HEK293T (cell line): ENCODE data around the gene HSPA1A.
"Not testable (repeated sequence)": the region's sequence is repeated elsewhere in the genome, so short reads cannot be mapped to it uniquely, and the experiment has no call there.

Experiments used
- CTCF ChIA-PET: fragments of 350-600 bp; formaldehyde crosslinking; extraction: SDS; loops from one replicate; lab custom pipeline; 2021; ENCODE audit warnings: antibody characterized with exemption, inconsistent platforms; lab: Yijun Ruan, JAX
- POLR2A ChIA-PET: fragments of 350-600 bp; formaldehyde crosslinking; extraction: SDS; loops from one replicate; lab custom pipeline; 2020; ENCODE audit warnings: antibody characterized with exemption, inconsistent platforms; lab: Yijun Ruan, JAX
- DNase-seq: peaks from one replicate; pipeline ENCODE4 v3.0.0; 2012; ENCODE audit warnings: mixed read lengths; ENCODE audit errors: extremely low spot score
- ARNT ChIP-seq: fragments of 450-650 bp; IDR thresholded peaks from 2 replicates; pipeline ENCODE4 v1.6.1; 2017; ENCODE audit warnings: mild to moderate bottlenecking
- BHLHE40 ChIP-seq: fragments of 450-650 bp; IDR thresholded peaks from 2 replicates; pipeline ENCODE4 v1.6.1; 2016; ENCODE audit warnings: mild to moderate bottlenecking, moderate library complexity, borderline replicate concordance
- CTBP1 ChIP-seq: fragments of 450-650 bp; IDR thresholded peaks from 2 replicates; pipeline ENCODE4 v1.6.1; 2016; ENCODE audit warnings: borderline replicate concordance
- ELF4 ChIP-seq: fragments of 450-650 bp; IDR thresholded peaks from 2 replicates; pipeline ENCODE4 v1.6.1; 2017; ENCODE audit warnings: antibody characterized with exemption
- FOXA1 ChIP-seq: fragments of 450-650 bp; IDR thresholded peaks from 2 replicates; pipeline ENCODE4 v1.6.1; 2016; ENCODE audit warnings: mild to moderate bottlenecking
- FOXM1 ChIP-seq: fragments of 450-650 bp; IDR thresholded peaks from 2 replicates; pipeline ENCODE4 v1.6.1; 2017; ENCODE audit warnings: mild to moderate bottlenecking, borderline replicate concordance
- HDGF ChIP-seq: fragments of 450-650 bp; IDR thresholded peaks from 2 replicates; pipeline ENCODE4 v1.6.1; 2017; ENCODE audit warnings: antibody characterized with exemption, borderline replicate concordance
- L3MBTL2 ChIP-seq: fragments of 450-650 bp; conservative IDR thresholded peaks from 2 replicates; pipeline ENCODE4 v1.6.1; 2016; ENCODE audit warnings: mild to moderate bottlenecking
- LEF1 ChIP-seq: fragments of 450-650 bp; IDR thresholded peaks from 2 replicates; pipeline ENCODE4 v1.6.1; 2017; ENCODE audit warnings: mild to moderate bottlenecking, borderline replicate concordance
- NFRKB ChIP-seq: fragments of 450-650 bp; IDR thresholded peaks from 2 replicates; pipeline ENCODE4 v1.6.1; 2016; ENCODE audit warnings: mild to moderate bottlenecking, moderate library complexity
- SP1 ChIP-seq: fragments of 450-650 bp; IDR thresholded peaks from 2 replicates; pipeline ENCODE4 v1.6.1; 2017
- SUZ12 ChIP-seq: fragments of 450-650 bp; IDR thresholded peaks from 2 replicates; pipeline ENCODE4 v1.6.1; 2016; ENCODE audit warnings: mild to moderate bottlenecking
- TARDBP ChIP-seq: fragments of 450-650 bp; IDR thresholded peaks from 2 replicates; pipeline ENCODE4 v1.6.1; 2016
- TF ChIP-seq, protein P1 (sequence below): fragments of 450-650 bp; IDR thresholded peaks from 2 replicates; pipeline ENCODE4 v1.6.1; 2016

The HSPA1A gene

DNA sequence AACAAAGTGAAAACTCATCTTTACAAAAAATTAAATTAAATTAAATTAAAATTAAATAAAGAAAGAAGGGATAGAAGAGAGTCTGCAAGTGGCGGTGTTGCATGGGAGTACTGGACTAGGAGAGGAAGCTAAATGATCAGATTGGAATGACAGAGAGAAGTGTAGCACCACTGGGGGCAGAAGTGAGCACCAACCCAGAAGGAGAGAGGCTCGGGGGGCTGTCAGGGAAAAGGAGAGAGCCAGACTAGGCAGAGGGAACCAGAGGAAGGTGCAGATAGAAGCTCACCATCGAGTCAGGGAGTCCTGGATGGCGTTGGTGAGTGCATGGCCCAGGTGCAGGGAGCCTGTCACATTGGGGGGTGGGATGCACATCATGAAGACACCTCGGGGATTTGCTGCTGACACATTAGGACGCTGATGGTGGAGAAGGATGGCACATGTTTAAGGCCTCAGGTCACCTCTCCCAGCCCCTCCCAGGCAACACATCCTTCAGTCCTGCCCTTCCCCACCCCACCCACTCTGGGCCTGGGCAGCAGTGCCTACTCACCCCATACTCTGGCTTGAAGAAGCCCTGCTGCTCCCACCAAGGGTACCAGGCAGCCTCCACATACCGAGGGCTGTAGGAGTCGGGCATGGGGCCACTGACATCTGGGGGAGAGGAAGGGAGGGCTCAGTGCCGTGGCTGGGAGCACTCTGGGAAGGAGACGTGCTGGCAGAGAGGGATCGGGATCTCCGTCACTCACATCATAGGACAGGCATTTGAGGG, 23.8 kb upstream of the HSPA1A start:
- CTCF ChIA-PET: interaction anchor here (0.5 to 1.9 kb wide), 15 partner anchors 11 to 420 kb away, joined by 3 to 15 read pairs (median 4); partner anchors contain the start of genes HSPA1A, HSPA1L, LSM2 and MSH5
- DNase-seq: peak; percentile 81
- POLR2A ChIA-PET: interaction anchor here (0.6 to 2.2 kb wide), 10 partner anchors 10 to 249 kb away, joined by 3 to 15 read pairs (median 4); partner anchors contain the start of genes ABHD16A, CLIC1, DDX39B and HSPA1A

DNA sequence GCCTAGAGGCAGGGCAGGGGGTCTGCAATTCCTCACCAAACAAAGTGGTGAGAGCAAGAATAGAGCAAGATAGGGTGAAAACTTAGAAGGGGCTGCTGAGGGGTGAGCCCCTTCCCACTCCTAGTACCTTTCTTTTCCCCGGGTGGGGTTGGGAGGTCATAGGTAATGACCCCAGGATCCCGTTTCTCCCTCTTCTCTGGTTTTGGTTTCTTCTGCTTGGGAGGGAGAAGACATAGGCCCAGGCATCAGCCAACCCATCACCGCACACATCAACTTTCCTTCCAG, 23.3 kb upstream of the HSPA1A start:
- TF ChIP-seq TARDBP: no peak
- POLR2A ChIA-PET: interaction anchor here (0.6 to 2.2 kb wide), 7 partner anchors 14 to 89 kb away, joined by 3 to 15 read pairs (median 5); partner anchors contain the start of genes ABHD16A, CLIC1, HSPA1A and HSPA1B
- no peak for DNase-seq
- CTCF ChIA-PET: interaction anchor here (0.6 to 1.9 kb wide), 7 partner anchors 11 to 420 kb away, joined by 3 to 15 read pairs (median 5); partner anchors contain the start of genes HSPA1A, HSPA1L, LSM2 and VWA7

More for the DNA sequence above, 23.8 kb upstream of the HSPA1A start:
- TF ChIP-seq, protein P1, sequence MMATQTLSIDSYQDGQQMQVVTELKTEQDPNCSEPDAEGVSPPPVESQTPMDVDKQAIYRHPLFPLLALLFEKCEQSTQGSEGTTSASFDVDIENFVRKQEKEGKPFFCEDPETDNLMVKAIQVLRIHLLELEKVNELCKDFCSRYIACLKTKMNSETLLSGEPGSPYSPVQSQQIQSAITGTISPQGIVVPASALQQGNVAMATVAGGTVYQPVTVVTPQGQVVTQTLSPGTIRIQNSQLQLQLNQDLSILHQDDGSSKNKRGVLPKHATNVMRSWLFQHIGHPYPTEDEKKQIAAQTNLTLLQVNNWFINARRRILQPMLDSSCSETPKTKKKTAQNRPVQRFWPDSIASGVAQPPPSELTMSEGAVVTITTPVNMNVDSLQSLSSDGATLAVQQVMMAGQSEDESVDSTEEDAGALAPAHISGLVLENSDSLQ: peak; percentile 60; the same call in 1 of the 2 replicates
- TF ChIP-seq CTBP1 (no peak), HDGF (0 out of 2 replicates have a peak, but pooled peaks have one; percentile 44), FOXA1 (no peak), TARDBP (no peak)

DNA sequence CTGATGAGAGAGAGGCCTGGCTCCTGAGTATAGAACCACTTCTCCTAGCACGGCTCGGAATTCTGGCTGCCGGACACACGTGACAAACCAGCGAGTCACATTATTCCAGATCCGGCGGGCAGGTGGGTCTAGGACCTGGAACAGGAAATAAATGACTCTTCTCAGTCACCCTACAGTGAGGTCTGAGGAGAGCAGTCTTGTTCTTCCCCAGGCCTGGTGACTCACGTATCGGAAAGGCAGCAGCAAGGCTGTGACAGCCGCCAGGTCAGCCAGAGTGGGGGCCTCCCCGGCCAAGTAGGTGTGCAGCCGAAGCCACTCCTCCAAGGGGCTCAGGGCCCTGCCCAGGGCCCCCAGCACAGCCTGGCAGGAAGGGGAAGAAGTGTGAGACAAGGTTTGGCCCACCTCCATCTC, 22.6 kb upstream of the HSPA1A start:
- TF ChIP-seq ELF4 (no peak), SUZ12 (no peak), FOXA1 (no peak), NFRKB (no peak), BHLHE40 (no peak), CTBP1 (no peak), TARDBP (no peak), LEF1 (no peak), FOXM1 (no peak), ARNT (no peak), SP1 (no peak)
- CTCF ChIA-PET: no interaction called here
- POLR2A ChIA-PET: interaction anchor here (0.6 to 2.2 kb wide), 3 partner anchors 14 to 57 kb away, joined by 3 to 15 read pairs (median 5); partner anchors contain the start of genes CLIC1 and LSM2
- no peak for DNase-seq

DNA sequence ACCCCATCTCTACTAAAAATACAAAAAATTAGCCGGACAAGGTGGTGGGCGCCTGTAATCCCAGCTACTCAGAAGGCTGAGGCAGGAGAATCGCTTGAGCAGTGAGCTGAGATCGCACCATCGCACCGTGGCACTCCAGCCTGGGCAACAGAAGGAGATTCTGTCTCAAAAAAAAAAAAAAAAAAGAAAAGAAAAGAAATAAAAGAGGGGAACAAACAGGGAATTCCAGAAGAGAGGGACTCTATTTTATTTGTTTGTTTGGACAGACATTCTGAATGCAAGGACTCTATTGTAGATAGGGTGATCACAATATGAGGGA, 21.5 kb upstream of the HSPA1A start:
- POLR2A ChIA-PET, DNase-seq: not testable (repeated sequence)
- CTCF ChIA-PET: interaction anchor here (1.7 kb wide), 1 partner anchor 13 kb away, joined by 5 read pairs; the partner anchor contains the start of gene LSM2

DNA sequence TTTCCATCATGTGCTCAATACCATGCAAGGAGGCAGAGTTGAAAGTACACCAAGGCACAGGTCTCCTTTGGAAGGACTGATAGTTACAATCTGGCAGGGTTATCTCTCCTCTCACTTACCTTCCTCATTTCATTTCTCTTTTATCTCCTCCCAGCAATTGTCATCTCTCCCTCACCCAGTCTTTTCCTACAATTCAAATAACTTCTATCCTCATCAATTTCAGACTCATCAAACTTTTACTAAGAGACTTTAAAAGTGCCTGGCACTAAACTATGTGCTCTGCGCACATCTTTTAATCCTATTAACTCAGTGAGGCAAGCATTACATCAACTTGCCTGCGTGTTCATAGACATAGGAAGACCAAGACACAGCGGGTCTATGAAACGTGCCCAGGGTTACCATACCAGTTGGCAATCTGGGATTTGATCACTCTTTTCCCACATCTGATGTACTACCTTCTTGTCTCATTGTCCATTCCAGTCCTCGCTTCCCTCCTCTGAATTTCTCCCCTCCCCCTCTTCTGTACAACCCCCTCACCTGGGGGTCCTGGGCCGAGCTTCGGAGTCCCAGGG, 21.0 kb upstream of the HSPA1A start:
- POLR2A ChIA-PET: interaction anchor here (0.7 to 5.6 kb wide), 14 partner anchors 9 to 134 kb away, joined by 3 to 77 read pairs (median 8); partner anchors contain the start of genes C6orf47, DDAH2, HSPA1A and HSPA1B
- no peak; the same call in 1 of the 2 replicates for TF ChIP-seq L3MBTL2
- no peak for TF ChIP-seq FOXM1
- peak; percentile 17 for DNase-seq
- CTCF ChIA-PET: interaction anchor here (1.7 kb wide), 1 partner anchor 13 kb away, joined by 5 read pairs; the partner anchor contains the start of gene LSM2

DNA sequence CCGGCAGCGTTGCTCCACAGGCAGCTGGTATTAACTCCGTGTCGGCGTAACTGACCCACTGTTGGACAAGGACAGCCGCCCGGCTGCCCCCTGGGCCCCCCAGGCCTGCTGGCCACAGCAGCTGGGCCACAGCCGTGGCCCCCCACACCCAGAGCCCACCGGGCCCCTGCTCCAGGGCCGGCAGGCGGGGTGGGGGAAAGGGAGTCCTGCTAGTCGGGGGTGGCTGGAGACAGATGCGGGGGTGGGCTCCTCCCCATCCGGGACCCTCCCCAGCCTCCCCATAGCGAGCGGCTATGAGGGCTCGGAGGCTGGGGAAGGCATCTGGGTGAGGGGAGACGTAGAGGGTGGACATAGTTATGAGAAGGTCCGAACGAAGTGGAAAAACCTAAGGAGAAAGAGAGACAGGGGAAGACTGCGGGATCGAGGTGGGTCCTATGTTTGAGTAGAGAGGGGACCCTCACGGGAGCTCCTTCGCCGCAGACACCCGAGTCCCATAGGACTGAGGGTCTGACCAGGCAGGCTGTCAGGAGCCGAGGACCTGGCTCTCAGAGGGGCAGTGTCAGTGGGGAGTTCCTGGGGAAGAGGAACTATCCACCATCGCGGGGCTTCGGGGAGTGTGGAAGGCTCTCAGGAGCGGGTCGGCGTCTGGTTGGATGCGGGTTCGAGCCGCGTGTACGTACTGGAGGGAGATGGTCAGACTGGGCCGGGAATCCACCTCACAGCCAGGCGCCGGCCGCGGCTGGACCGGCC, 20.3 kb upstream of the HSPA1A start:
- DNase-seq: peak; percentile 64
- CTCF ChIA-PET: interaction anchor here (1.1 to 1.7 kb wide), 2 partner anchors 12 to 92 kb away, joined by 3 to 5 read pairs; partner anchors contain the start of genes ABHD16A and LSM2
- TF ChIP-seq FOXM1 (0 out of 2 replicates have a peak, but pooled peaks have one; percentile 37), SUZ12 (no peak), L3MBTL2 (peak; percentile 88)
- POLR2A ChIA-PET: interaction anchor here (0.7 to 5.6 kb wide), 17 partner anchors 8 to 155 kb away, joined by 3 to 77 read pairs (median 5); partner anchors contain the start of genes C6orf47, DDAH2, GPANK1 and HSPA1A

DNA sequence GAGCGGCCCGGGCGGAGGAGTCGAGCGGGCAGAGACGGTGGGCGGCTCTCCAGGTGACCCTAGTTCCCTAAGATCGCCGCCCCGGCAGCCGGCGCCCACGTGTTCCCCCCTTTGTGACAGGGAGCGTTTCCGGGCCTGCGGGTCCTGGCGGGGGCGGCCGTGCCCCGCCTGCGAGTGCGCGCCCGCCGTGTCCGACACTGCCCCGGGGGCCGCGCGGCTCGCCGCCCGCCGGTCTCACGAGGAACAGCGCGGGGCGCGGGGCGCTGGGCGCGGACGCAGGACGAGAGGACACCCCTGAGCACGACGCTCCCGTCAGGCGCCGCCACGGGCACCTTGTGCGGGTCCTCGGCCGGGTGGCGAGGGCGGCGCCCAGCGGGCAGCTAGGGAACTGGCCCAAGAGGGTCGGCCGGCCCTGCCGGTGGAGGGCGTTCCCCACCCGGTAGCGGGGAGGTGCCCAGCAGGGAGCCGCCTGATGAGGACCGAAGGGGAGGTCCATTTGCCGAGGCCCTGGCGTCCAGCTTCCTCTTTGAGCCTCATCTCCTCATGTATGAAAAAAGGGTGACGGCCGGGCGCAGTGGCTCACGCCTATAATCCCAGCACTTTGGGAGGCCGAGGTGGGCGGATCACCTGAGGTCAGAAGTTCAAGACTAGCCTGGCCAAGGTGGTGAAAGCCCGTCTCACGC, 19.6 kb upstream of the HSPA1A start, which contains the start of gene VARS1:
Gene VARS1, minus strand, starts transcription at position 137 of the 683 bp plus-strand sequence. CDS start 535 bp downstream, outside the sequence.
- TF ChIP-seq L3MBTL2 (peak; percentile 51; the same call in 1 of the 2 replicates), LEF1 (peak; percentile 83), SP1 (no peak), FOXM1 (peak; percentile 81), ARNT (peak; percentile 92; the same call in 1 of the 2 replicates), ELF4 (peak; percentile 12; the same call in 1 of the 2 replicates), HDGF (no peak)
- POLR2A ChIA-PET: interaction anchor here (0.9 to 5.6 kb wide), 26 partner anchors 7 to 155 kb away, joined by 3 to 77 read pairs (median 4); partner anchors contain the start of genes BAG6, C6orf47, DDAH2 and GPANK1
- peak; percentile 96 for DNase-seq
- CTCF ChIA-PET: interaction anchor here (0.6 to 1.3 kb wide), 6 partner anchors 12 to 93 kb away, joined by 3 to 11 read pairs (median 4); partner anchors contain the start of genes ABHD16A and LSM2
